Hepatocyte (in vitro differentiated cells): ENCODE measurements around the gene WFDC1.

ENCODE experiments used
- CTCF ChIP-seq: fragments of 200-600 bp; sonication (generic); IDR thresholded peaks from 2 replicates; pipeline ENCODE4 v1.5.1; 2016; ENCODE audit warnings: antibody characterized with exemption, mild to moderate bottlenecking; ENCODE audit not compliant: poor library complexity
- EZH2phosphoT487 ChIP-seq: fragments of 200-600 bp; sonication (generic); IDR thresholded peaks from one replicate; pipeline ENCODE4 v1.6.1; 2018; ENCODE audit warnings: antibody characterized with exemption, mild to moderate bottlenecking, low read depth, moderate library complexity; ENCODE audit not compliant: unreplicated experiment, severe bottlenecking

GRCh38 chr16:84284154-84284722, 10.4 kb upstream of the WFDC1 start:
- TF ChIP-seq CTCF (no peak), EZH2phosphoT487 (no peak)
